SK-N-SH treated with all-trans-retinoic acid at 6 μM for 48 hours (cell line): ENCODE measurements around the gene LHFPL2.

Experiments used
- ATAC-seq: fragments of 200-7000 bp; cut with Tn5 transposase; 3 replicates; pipeline ENCODE4 v1.9.1; 2020; ENCODE audit warnings: mild to moderate bottlenecking, moderate library complexity
- BACH2 ChIP-seq: fragments of 250-450 bp; sonication (Bioruptor Pico); IDR thresholded peaks from 2 replicates; pipeline ENCODE4 v1.9.0; 2021; ENCODE audit warnings: mild to moderate bottlenecking, borderline replicate concordance
- CREB5 ChIP-seq: fragments of 250-450 bp; sonication (Bioruptor Pico); IDR thresholded peaks from 2 replicates; pipeline ENCODE4 v1.5.1; 2020; ENCODE audit warnings: low read depth, mild to moderate bottlenecking, moderate library complexity
- CSDC2 ChIP-seq: fragments of 250-450 bp; sonication (Bioruptor Pico); IDR thresholded peaks from 2 replicates; pipeline ENCODE4 v1.5.0; 2020; ENCODE audit warnings: mild to moderate bottlenecking, moderate library complexity
- CSRNP3 ChIP-seq: fragments of 250-450 bp; sonication (Bioruptor Pico); IDR thresholded peaks from 2 replicates; pipeline ENCODE4 v1.5.1; 2021; ENCODE audit warnings: mild to moderate bottlenecking, moderate library complexity
- ESRRG ChIP-seq: fragments of 250-450 bp; sonication (Bioruptor Pico); IDR thresholded peaks from 2 replicates; pipeline ENCODE4 v1.6.1; 2021; ENCODE audit warnings: mild to moderate bottlenecking
- GLIS3 ChIP-seq: fragments of 250-450 bp; sonication (Bioruptor Pico); IDR thresholded peaks from 2 replicates; pipeline ENCODE4 v1.5.0; 2020; ENCODE audit warnings: mild to moderate bottlenecking, moderate library complexity
- ISL1 ChIP-seq: fragments of 250-450 bp; sonication (Bioruptor Pico); IDR thresholded peaks from 2 replicates; pipeline ENCODE4 v2.1.2; 2022; ENCODE audit warnings: mild to moderate bottlenecking, moderate library complexity
- PATZ1 ChIP-seq: fragments of 250-450 bp; sonication (Bioruptor Pico); IDR thresholded peaks from 2 replicates; pipeline ENCODE4 v1.8.0; 2020; ENCODE audit warnings: mild to moderate bottlenecking, moderate library complexity, borderline replicate concordance
- POU6F1 ChIP-seq: fragments of 250-450 bp; sonication (Bioruptor Pico); IDR thresholded peaks from 2 replicates; pipeline ENCODE4 v1.8.0; 2021; ENCODE audit warnings: low read depth, mild to moderate bottlenecking, moderate library complexity, borderline replicate concordance
- PPARA ChIP-seq: fragments of 250-450 bp; sonication (Bioruptor Pico); IDR thresholded peaks from 2 replicates; pipeline ENCODE4 v1.5.0; 2020; ENCODE audit warnings: mild to moderate bottlenecking, borderline replicate concordance
- RARB ChIP-seq: fragments of 250-450 bp; sonication (Bioruptor Pico); IDR thresholded peaks from 2 replicates; pipeline ENCODE4 v1.8.0; 2021; ENCODE audit warnings: mild to moderate bottlenecking, moderate library complexity
- SNAI2 ChIP-seq: fragments of 250-450 bp; sonication (Bioruptor Pico); IDR thresholded peaks from 2 replicates; pipeline ENCODE4 v1.5.0; 2020; ENCODE audit warnings: mild to moderate bottlenecking, moderate library complexity
- TCF4 ChIP-seq: fragments of 250-450 bp; sonication (Bioruptor Pico); IDR thresholded peaks from 2 replicates; pipeline ENCODE4 v1.8.0; 2021; ENCODE audit warnings: mild to moderate bottlenecking, moderate library complexity, borderline replicate concordance
- TOX ChIP-seq: fragments of 250-450 bp; sonication (Bioruptor Pico); IDR thresholded peaks from 2 replicates; pipeline ENCODE4 v1.8.0; 2021; ENCODE audit warnings: mild to moderate bottlenecking, moderate library complexity, borderline replicate concordance
- TSHZ2 ChIP-seq: fragments of 250-450 bp; sonication (Bioruptor Pico); IDR thresholded peaks from 2 replicates; pipeline ENCODE4 v1.5.0; 2020; ENCODE audit warnings: mild to moderate bottlenecking, moderate library complexity
- ZC3H10 ChIP-seq: fragments of 250-450 bp; sonication (Bioruptor Pico); IDR thresholded peaks from 2 replicates; pipeline ENCODE4 v1.5.1; 2021; ENCODE audit warnings: mild to moderate bottlenecking, moderate library complexity
- ZFP3 ChIP-seq: fragments of 250-450 bp; sonication (Bioruptor Pico); IDR thresholded peaks from 2 replicates; pipeline ENCODE4 v1.5.0; 2020; ENCODE audit warnings: mild to moderate bottlenecking, moderate library complexity
- ZNF565 ChIP-seq: fragments of 450-650 bp; formaldehyde crosslinking; conservative IDR thresholded peaks from 2 replicates; pipeline ENCODE4 v1.5.0; 2020; ENCODE audit warnings: low read depth, mild to moderate bottlenecking, moderate library complexity
- ZNF8 ChIP-seq: fragments of 450-650 bp; formaldehyde crosslinking; IDR thresholded peaks from 2 replicates; pipeline ENCODE4 v1.5.0; 2020; ENCODE audit warnings: mild to moderate bottlenecking, moderate library complexity

Gene LHFPL2

DNA sequence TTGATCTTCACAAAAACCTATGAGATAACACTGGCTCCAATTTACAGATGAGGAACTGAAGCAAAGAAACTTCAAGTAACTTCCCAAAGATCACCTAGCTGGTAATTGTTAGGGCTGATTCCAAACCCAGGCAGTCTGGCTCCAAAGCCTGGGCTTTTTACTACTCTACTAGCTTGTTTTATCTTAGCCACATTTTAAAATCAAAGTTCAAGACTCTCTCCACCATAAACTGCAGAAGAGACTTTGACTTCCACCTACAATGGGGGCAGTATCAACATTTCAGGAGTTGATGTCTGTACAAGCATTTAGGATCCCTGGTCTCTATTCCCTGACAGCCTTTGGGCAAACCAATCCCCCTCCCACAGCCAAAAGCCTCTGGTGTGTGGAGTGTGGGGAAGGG is 33.8 kb downstream of the LHFPL2 start (continued):
- TF ChIP-seq PATZ1 (CRISPR knock-in tag) (no peak), CREB5 (CRISPR knock-in tag) (no peak), RARB (CRISPR knock-in tag) (no peak), GLIS3 (no peak)

- ATAC-seq, result no peak
- TF ChIP-seq SNAI2, result no peak
- no peak for TF ChIP-seq BACH2 (CRISPR knock-in tag)
- TF ChIP-seq CREB5 (CRISPR knock-in tag), result no peak
- TF ChIP-seq PATZ1 (CRISPR knock-in tag), result no peak
- no peak for TF ChIP-seq ISL1 (CRISPR knock-in tag)
- TF ChIP-seq CSRNP3 (CRISPR knock-in tag), result no peak
- TF ChIP-seq ZNF8 (CRISPR knock-in tag), result no peak
- no peak for TF ChIP-seq TOX (CRISPR knock-in tag)
- TF ChIP-seq POU6F1 (CRISPR knock-in tag), result no peak
- TF ChIP-seq ZNF565 (CRISPR knock-in tag), result no peak
- no peak for TF ChIP-seq ZC3H10 (CRISPR knock-in tag)
- no peak for TF ChIP-seq CSDC2 (CRISPR knock-in tag)
- TF ChIP-seq TCF4 (CRISPR knock-in tag), result no peak
- TF ChIP-seq ESRRG (CRISPR knock-in tag), result no peak
- TF ChIP-seq ZFP3 (CRISPR knock-in tag), result no peak
- TF ChIP-seq TSHZ2, result no peak
These were observed 34.8 kb downstream of the LHFPL2 start for GRCh38 chr5:78613756-78614155.

DNA sequence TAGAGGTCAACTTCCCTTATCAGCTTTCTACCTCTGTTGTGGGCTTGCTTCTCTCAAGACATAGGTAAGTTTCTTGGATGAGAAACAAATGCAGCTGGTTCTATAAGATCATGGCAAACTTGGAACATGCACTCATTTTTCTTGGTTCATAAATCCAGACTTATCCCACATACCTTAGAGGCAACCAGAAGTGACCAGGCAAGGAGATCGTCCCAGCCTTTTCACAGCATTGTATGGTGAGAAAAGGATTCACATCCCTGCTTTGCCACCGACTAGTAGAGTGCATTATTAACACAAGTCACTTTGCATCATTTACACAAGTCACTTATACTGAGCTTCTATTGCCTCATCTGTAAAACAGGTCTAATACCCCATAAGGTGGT is 35.4 kb downstream of the LHFPL2 start:
- ATAC-seq, result no peak
- no peak for TF ChIP-seq CSRNP3 (CRISPR knock-in tag)
- no peak for TF ChIP-seq ZNF8 (CRISPR knock-in tag)
- TF ChIP-seq TSHZ2, result no peak
- TF ChIP-seq ZC3H10 (CRISPR knock-in tag), result no peak
- TF ChIP-seq PPARA (CRISPR knock-in tag), result no peak
- no peak for TF ChIP-seq CSDC2 (CRISPR knock-in tag)
